NCI-H2196 treated with DMSO at 0.1 percent for 48 hours (cell line): Measurements from ENCODE around the gene EIPR1.

Experiments
- DNase-seq: peaks from one replicate; lab custom pipeline; 2025; ENCODE audit not compliant: unreplicated experiment; lab: John Stamatoyannopoulos, UW

Gene EIPR1

DNA sequence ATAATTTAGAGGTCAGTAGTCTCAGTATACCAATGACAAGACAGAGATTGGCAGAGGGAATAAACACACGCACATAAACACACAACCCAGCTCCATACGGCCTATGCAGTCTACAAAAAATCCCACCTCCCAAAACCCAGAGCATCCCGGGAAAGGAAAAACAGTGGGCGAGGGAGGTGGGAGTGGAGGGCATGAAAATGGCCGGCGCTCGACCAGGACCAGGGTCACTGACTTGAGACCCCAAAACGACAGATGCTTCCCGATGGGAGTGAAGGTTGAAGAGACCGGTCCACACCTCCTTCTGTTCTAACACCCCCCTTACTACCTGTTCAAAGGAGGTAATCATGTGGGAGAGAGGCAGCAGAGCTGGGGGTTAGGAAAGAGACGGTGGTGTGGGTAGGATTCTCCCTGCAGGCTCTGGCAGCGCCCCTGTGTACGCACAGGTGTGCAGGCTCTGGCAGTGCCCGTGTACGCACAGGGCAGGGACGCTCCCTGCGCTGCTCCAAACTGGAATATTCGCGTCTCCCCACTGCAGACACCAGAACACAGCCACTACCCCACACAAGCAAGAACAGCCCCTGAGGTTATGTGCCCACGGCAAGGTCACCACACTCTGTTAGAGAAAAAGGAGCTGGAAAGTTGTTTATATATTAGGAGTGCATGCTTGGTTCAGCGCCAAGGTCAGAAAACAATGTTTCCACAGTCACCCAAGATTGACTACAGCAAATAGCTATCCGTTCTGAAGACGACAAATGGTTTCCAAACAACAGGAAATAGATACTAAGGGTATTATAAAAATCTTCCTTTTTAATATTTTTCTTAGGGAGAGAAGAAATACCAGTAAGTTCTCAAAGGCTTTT is 67.9 kb downstream of the EIPR1 start:
- DNase-seq = no peak

- DNase-seq = no peak
Measured at GRCh38 chr2:3307901-3308300, 69.7 kb downstream of the EIPR1 start.

DNA sequence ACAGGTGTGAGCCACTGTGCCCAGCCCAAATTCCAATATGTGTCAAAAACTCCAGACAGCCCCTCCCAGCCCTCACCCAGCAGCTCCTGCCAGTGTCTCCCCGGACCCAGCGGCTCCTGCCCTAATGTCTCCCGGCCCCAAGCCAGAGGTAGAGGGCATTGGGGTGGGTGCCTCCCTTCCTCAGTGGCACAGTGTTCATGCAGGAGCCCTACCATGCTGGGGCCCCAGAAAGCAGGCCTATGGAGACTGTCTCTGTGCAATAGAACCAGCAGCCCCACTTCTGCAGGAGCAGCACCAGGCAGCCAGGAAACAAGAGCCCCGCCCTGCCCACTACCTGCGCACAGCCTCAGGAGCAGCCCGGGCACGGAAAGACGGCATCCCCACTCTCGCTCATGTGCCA is 70.4 kb downstream of the EIPR1 start:
- DNase-seq = no peak

- DNase-seq = no peak
Measured at GRCh38 chr2:3305952-3306351, 71.7 kb downstream of the EIPR1 start.

- DNase-seq = no peak
Measured at GRCh38 chr2:3305431-3305830, 72.2 kb downstream of the EIPR1 start.

DNA sequence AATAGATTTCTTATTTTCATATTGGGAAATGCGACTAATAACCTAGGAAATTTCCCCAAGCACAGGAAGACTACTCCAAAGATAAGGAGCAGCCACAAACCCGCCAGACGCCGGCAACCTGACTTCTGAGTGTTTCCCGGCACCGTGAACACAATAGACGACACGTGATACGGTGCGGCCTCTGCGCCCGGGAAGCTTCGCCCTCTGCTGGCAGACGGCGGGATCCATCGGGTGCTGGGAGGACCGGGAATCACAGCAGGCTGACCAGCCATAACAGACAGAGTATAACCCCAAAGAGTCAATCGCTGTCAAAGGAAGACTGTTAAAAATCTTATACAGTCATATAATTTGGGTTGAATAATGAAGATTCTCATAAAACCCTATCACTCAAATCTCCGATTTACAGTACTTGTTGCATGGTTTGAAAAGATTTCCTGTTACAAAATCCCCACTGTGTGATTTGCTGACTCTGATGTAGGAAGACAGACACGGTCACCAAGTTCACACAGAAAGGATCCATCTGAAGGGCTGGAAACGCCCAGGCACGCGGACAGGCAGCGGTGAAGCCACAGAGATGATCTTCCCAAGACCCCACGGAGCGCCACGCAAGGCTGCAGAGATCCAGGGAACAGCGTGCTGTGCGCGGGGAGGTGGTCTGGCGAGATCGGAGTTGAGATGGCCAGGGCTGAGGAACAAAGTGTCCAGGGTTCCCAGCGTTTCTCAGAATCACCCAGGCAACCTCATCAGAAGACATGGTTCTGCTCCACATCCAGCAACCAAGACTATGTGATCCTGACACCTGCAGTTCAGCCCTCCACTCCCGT is 73.8 kb downstream of the EIPR1 start:
- DNase-seq = peak; percentile 68

GRCh38 chr2:3302751-3303582 is 74.7 kb downstream of the EIPR1 start:
- DNase-seq = no peak

DNA sequence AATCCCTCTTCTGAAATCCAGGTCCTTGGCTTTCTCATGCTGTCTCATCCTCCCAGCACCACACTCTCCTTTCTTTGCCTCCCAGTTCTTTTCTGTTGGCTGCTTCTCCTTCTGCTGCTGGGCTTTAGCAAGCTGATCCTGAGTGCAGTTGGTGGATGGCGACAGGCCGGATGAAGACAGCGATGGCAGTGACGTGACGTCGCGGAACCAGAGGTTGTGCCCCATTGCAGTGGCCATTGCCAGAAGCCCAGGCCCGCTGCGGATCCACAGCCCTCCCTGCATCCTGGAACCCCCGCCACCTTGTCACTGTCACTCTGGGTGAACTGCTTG is 75.2 kb downstream of the EIPR1 start:
- DNase-seq = no peak

DNA sequence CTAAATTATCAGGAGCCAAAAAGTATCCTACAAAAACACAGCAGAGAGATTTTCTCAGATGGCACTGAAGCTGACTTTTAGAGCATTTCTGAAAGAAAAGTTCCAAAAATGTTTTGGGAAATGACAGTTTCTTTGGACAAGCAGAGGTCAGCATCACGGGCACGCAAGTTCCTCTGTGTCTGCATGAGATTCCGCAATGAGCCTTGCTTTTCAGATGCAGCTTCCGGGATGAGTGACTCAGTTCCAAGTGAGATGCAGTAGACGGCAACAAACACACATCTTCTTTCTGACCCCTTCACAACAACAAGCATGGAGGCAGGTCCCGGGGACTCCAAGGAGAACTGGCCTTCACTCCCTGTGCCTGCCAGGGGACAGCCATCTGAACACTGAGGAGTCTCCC is 76.6 kb downstream of the EIPR1 start:
- no peak for DNase-seq

- no peak for DNase-seq
Measured at GRCh38 chr2:3300224-3300995, 77.2 kb downstream of the EIPR1 start.

DNA sequence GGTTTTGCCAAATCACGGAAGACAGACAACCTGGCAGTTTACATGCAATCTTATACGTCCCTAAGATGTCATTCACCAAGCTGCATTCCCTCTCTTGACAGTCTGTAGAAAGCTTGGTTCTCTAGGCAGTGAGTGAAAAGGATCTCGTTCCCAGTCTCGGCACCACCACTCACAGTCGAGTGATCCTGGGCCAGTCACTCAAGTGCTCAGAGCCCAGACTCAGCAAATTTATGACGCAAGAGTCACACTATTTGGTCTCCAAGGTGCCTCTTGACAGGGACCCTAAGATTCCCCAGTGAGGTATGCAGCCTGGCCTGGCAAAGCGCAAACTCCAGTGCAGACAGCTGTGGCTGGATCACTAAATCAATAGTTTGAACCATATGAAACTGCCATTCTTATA is 77.9 kb downstream of the EIPR1 start:
- DNase-seq = no peak

DNA sequence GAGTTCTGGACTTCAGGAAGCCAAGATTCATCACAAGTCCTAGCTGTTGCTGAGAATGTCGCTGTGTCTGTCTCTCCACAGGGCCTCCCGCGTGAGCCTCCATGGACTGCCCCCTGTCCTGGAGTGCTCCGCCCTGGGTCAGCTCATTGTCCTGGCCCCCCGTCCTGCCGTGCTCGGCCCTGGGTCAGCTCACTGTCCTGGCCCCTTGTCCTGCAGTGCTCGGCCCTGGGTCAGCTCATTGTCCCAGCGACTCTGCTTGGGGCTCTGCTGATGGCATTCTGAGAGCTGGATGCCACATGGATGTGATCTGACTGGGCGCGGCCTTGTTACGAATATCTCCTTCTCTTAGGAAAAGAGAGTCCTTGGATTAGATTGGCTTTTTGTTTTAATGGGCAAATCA is 78.5 kb downstream of the EIPR1 start:
- DNase-seq = no peak

DNA sequence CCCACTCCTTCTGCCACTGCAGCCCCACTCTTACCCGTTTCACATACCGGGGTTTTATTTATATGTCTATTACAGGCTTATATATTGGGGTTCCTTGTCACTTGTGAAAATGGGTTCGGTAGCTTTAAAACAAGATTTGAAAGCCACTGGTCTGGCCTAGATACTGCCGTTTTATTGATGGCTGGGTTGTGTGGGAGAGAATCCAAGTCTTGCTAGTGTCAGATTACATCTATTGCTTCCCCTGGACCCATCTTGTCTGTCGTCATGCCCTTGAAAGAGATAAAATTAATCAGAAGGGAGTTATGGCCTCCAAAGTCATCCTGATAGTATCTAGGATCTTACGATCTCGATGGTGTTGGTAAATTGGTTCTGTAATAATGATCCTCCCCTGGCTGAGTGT is 79.4 kb downstream of the EIPR1 start:
- DNase-seq = no peak

GRCh38 chr2:3297523-3297922 is 80.1 kb downstream of the EIPR1 start:
- DNase-seq = no peak

DNA sequence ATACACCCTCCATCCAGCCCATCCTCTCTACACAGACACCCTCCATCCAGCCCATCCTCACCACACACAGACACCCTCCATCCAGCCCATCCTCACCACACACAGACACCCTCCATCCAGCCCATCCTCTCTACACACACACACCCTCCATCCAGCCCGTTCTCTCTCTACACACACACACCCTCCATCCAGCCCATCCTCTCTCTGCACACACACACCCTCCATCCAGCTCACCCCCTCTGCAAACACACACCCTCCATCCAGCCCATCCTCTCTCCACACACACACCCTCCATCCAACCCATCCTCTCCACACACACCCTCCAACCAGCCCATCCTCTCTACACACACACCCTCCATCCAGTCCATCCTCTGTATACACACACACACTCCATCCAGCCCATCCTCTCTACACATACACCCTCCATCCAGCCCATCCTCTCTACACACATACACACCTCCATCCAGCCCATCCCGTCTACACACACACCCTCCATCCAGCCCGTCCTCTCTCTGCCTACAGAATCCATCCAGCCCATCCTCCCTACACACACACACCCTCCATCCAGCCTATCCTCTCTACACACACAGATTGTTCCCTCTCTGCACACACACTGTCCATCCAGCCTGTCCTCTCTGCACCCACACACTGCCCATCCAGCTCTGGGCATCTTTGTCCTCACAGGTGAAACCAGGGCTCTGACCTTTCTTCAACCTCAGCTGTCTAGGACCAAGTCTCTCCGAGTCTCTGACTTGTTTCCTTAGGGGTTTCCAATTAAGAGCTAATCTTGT is 81.2 kb downstream of the EIPR1 start:
- DNase-seq = no peak

DNA sequence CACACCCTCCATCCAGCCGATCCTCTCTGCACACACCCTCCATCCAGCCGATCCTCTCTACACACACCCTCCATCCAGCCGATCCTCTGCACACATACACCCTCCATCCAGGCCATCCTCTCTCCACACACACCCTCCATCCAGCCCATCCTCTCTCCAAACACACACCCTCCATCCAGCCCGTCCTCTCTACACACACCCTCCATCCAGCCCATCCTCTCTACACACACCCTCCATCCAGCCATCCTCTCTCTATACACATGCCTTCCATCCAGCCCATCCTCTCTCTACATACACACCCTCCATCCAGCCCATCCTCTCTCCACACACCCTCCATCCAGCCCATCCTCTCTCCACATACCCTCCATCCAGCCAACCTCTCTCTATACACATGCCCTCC is 83.1 kb downstream of the EIPR1 start:
- DNase-seq = no peak

DNA sequence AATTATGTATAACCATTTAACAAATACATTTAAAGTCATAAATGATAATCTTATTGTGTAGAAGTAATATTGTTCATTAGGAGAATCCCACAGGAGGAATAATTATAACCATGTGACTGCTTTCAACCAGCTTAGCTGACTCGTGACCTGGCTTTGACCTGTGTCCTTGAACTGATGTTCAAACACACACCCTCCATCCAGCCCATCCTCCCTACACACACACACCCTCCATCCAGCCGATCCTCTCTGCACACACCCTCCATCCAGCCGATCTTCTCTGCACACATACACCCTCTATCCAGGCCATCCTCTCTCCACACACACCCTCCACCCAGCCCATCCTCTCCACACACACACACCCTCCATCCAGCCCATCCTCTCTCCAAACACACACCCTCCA is 83.5 kb downstream of the EIPR1 start:
- no peak for DNase-seq

GRCh38 chr2:3293221-3293620 is 84.4 kb downstream of the EIPR1 start:
- DNase-seq = no peak

DNA sequence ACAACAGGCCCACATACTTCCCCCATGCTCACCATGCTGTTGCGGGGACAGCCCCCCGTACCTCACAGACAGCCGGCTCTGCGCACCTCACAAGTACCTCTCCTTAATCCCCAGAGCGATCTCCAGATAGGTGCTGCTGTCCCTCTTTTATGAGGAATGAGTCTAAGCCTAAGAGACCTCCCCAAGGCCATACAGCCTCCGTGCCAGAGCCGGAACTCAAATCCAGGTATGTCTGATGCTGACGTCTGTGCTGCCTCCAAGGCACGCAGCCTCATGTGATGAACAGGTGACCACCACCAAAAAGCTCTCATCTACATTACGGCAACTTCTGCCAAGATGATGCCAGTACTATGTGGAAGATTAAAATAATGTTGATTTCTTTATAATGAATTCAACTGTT is 85.2 kb downstream of the EIPR1 start:
- DNase-seq = no peak

DNA sequence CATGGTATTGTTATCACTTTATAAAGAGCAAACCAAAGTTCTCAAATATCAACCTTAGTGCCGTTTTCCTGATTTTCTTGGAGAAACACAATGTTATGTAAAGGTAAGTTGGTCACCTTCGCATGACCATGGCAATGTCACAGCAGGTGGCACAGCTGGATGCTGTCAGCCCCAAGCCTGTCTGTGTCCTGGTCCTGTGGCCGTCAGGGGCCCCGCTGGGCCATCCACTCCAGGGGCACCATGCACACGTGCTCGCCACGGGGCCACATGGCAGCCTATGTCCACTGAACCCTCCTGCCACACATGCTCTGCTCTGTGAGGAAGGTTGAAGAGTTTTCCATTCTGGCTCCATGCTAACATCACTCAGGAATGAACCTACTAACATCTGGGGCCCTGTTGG is 85.9 kb downstream of the EIPR1 start:
- DNase-seq = no peak
